Neural cell (in vitro differentiated cells): ENCODE data around the gene TXNDC16. TPM values are rescaled to one million over a fixed set of nuclear protein-coding genes. Genes with fewer than 3 reads are reported as not detected.

Source experiments
- H2AFZ ChIP-seq: fragments of 200-600, 300-800 bp; sonication (generic), shearing (Covaris generic); 2 replicates; pipeline ENCODE4 v1.6.0; 2014; ENCODE audit warnings: low read depth, mild to moderate bottlenecking, antibody characterized with exemption, low read length, moderate library complexity
- H3F3A ChIP-seq: fragments of 200-600 bp; shearing (Covaris generic); 2 replicates; pipeline ENCODE4 v1.6.1; 2016; ENCODE audit warnings: mild to moderate bottlenecking, moderate library complexity, mixed read lengths, antibody characterized with exemption, low read length; ENCODE audit not compliant: insufficient read depth, poor library complexity, severe bottlenecking
- H3K27ac ChIP-seq: fragments of 200-600, 300-800 bp; sonication (generic), shearing (Covaris generic); 2 replicates; pipeline ENCODE4 v1.5.1; 2014; ENCODE audit warnings: mild to moderate bottlenecking, low read length, moderate library complexity
- H3K27me3 ChIP-seq: fragments of 300-800, 200-600 bp; sonication (generic), shearing (Covaris generic); 2 replicates; pipeline ENCODE4 v1.6.0; 2014; ENCODE audit warnings: mild to moderate bottlenecking, low read depth, low read length, moderate library complexity; ENCODE audit not compliant: insufficient read depth
- H3K36me3 ChIP-seq: fragments of 300-800, 200-600 bp; sonication (generic), shearing (Covaris generic); 2 replicates; pipeline ENCODE4 v1.5.1; 2014; ENCODE audit warnings: mild to moderate bottlenecking, antibody characterized with exemption, low read length, moderate library complexity; ENCODE audit not compliant: insufficient read depth
- H3K4me2 ChIP-seq: fragments of 300-800, 200-600 bp; sonication (generic), shearing (Covaris generic); 2 replicates; pipeline ENCODE4 v1.6.0; 2014; ENCODE audit warnings: mild to moderate bottlenecking, low read length
- H3K4me3 ChIP-seq: fragments of 300-800, 200-600 bp; sonication (generic), shearing (Covaris generic); 2 replicates; pipeline ENCODE4 v1.5.1; 2014; ENCODE audit warnings: mild to moderate bottlenecking, low read length, moderate library complexity
- H3K79me2 ChIP-seq: fragments of 200-600 bp; shearing (Covaris generic); replicated peaks from 2 replicates; pipeline ENCODE4 v1.6.0; 2014; ENCODE audit warnings: mild to moderate bottlenecking, low read length, moderate library complexity; ENCODE audit not compliant: insufficient read depth
- H3K9ac ChIP-seq: fragments of 300-800, 200-600 bp; sonication (generic), shearing (Covaris generic); 2 replicates; pipeline ENCODE4 v1.6.1; 2016; ENCODE audit warnings: mild to moderate bottlenecking, low read length, mixed read lengths
- H3K9me2 ChIP-seq: fragments of 200-600 bp; shearing (Covaris generic); 2 replicates; pipeline ENCODE4 v1.6.1; 2016; ENCODE audit warnings: mild to moderate bottlenecking, low read length, mixed read lengths; ENCODE audit not compliant: insufficient read depth
- H3K9me3 ChIP-seq: fragments of 200-600, 300-800 bp; sonication (generic), shearing (Covaris generic); 2 replicates; pipeline ENCODE4 v1.6.1; 2016; ENCODE audit warnings: mild to moderate bottlenecking, mixed run types, low read length, moderate library complexity, mixed read lengths
- H4K20me1 ChIP-seq: fragments of 200-600 bp; shearing (Covaris generic); 2 replicates; pipeline ENCODE4 v1.6.1; 2016; ENCODE audit warnings: mild to moderate bottlenecking, mixed run types; ENCODE audit not compliant: insufficient read depth
- EP300 ChIP-seq: fragments of 450-650 bp; conservative IDR thresholded peaks from 2 replicates; pipeline ENCODE4 v1.6.1; 2014; ENCODE audit warnings: antibody characterized with exemption, mild to moderate bottlenecking, moderate library complexity; ENCODE audit not compliant: poor library complexity, severe bottlenecking
- EZH2 ChIP-seq: fragments of 200-600, 300-800 bp; shearing (Covaris generic), sonication (generic); IDR thresholded peaks from 2 replicates; pipeline ENCODE4 v1.6.1; 2014; ENCODE audit warnings: antibody characterized with exemption, low read length, borderline replicate concordance, mild to moderate bottlenecking; ENCODE audit not compliant: insufficient read depth, poor library complexity, severe bottlenecking
- MXI1 ChIP-seq: fragments of 450-650 bp; conservative IDR thresholded peaks from 2 replicates; pipeline ENCODE4 v1.6.1; 2014; ENCODE audit warnings: antibody characterized with exemption, mild to moderate bottlenecking; ENCODE audit not compliant: poor library complexity, severe bottlenecking
- POLR2AphosphoS5 ChIP-seq: IDR thresholded peaks from 2 replicates; pipeline ENCODE4 v1.6.1; 2012
- RAD21 ChIP-seq: fragments of 450-650 bp; conservative IDR thresholded peaks from 2 replicates; pipeline ENCODE4 v1.6.1; 2014; ENCODE audit warnings: antibody characterized with exemption, mild to moderate bottlenecking, moderate library complexity
- SMC3 ChIP-seq: fragments of 450-650 bp; conservative IDR thresholded peaks from 2 replicates; pipeline ENCODE4 v1.6.1; 2014; ENCODE audit warnings: antibody characterized with exemption, mild to moderate bottlenecking, moderate library complexity; ENCODE audit not compliant: poor library complexity
- TAF1 ChIP-seq: IDR thresholded peaks from 2 replicates; pipeline ENCODE4 v1.6.1; 2012; ENCODE audit warnings: low read depth
- polyA plus RNA-seq: library from polyadenylated mRNA; depleted of rRNA; stranded (reverse); fragments of >200 nt; gene quantifications from 2 replicates; pipeline ENCODE4 v1.2.3, GENCODE V29; 2014
- TF ChIP-seq, protein P1 (sequence below): fragments of 450-650 bp; IDR thresholded peaks from 2 replicates; pipeline ENCODE4 v1.5.1; 2014; ENCODE audit warnings: antibody characterized with exemption, mild to moderate bottlenecking, moderate library complexity; ENCODE audit not compliant: poor library complexity, severe bottlenecking
- TF ChIP-seq, protein P2 (sequence below): IDR thresholded peaks from 2 replicates; pipeline ENCODE4 v1.6.1; 2012; ENCODE audit warnings: borderline replicate concordance

The TXNDC16 gene
- polyA plus RNA-seq, 1 donor from 2014 or later = 58.4 TPM

DNA sequence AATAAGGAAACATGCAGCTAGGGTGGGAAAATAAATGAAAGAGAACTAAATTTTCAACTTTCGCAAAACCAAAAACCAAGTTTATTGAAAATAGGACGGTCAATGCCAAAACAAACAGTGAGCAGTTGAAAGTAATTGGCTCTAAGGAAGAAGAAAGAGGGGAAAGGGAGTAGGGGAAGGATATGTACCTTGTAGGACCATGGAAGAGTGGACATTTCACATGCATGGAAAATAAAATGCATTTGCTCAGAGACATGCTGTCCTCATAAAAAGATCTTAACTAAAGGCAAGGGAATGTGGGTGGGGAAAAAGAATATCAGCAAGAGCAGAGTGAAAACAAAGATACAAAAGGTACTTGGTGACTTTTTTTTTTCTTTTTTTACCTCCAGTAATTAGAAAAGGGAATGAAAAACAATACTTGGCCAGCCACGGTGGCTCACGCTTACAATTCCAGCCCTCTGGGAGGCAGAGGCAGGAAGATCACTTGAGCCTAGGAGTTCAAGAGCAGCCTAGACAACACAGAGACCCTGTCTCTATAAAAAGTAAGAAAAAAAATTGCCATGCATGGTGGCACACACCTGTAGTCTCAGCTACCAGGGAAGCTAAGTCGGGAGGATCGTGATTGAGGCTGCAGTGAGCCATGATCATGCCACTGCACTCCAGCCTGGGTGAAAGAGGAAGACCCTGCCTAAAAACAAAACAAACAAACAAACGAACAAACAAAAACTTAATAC, 6.6 kb downstream of the TXNDC16 start:
- H3K79me2 ChIP-seq = peaks cover 44% of the 10 kb centered on the region
- H3K9me2 ChIP-seq = no peaks in the 10 kb centered on the region
- H3K27me3 ChIP-seq = no peaks in the 10 kb centered on the region

DNA sequence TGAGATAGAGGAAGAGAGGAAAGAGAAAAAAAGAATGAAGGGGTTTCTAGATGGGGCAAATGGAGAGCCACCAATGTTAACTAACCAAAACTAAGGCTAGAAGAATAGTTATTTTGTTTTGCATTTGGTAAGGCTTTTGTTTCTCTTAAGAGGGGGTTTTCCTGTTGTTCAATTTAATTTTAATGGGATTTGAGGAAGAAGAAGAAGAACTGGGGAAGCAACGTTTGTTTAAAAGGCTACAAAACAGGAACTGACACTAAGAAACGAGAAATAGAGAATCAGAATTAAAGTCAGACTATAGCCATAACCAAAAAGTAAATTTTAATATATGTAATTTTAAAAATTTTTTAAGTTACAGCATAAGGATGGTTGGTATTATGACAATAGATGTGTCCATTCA, 13.7 kb downstream of the TXNDC16 start:
- Histone ChIP-seq H3K27me3 (no peaks in the 10 kb centered on the region), H3K36me3 (peaks cover 12% of the 10 kb centered on the region), H2AFZ (no peak overlapping the region), H3F3A (no peaks in the 10 kb centered on the region), H3K9ac (no peak overlapping the region), H3K79me2 (no peaks in the 10 kb centered on the region), H3K4me2 (no peak overlapping the region), H3K9me2 (no peaks in the 10 kb centered on the region), H4K20me1 (no peaks in the 10 kb centered on the region), H3K27ac (no peak overlapping the region), H3K9me3 (no peaks in the 10 kb centered on the region), H3K4me3 (no peak overlapping the region)
- TF ChIP-seq TAF1 (no peak), POLR2AphosphoS5 (no peak), MXI1 (no peak), EP300 (no peak), EZH2 (no peak), RAD21 (no peak), SMC3 (no peak)
- TF ChIP-seq, protein P1, sequence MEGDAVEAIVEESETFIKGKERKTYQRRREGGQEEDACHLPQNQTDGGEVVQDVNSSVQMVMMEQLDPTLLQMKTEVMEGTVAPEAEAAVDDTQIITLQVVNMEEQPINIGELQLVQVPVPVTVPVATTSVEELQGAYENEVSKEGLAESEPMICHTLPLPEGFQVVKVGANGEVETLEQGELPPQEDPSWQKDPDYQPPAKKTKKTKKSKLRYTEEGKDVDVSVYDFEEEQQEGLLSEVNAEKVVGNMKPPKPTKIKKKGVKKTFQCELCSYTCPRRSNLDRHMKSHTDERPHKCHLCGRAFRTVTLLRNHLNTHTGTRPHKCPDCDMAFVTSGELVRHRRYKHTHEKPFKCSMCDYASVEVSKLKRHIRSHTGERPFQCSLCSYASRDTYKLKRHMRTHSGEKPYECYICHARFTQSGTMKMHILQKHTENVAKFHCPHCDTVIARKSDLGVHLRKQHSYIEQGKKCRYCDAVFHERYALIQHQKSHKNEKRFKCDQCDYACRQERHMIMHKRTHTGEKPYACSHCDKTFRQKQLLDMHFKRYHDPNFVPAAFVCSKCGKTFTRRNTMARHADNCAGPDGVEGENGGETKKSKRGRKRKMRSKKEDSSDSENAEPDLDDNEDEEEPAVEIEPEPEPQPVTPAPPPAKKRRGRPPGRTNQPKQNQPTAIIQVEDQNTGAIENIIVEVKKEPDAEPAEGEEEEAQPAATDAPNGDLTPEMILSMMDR = no peak
- TF ChIP-seq, protein P2, sequence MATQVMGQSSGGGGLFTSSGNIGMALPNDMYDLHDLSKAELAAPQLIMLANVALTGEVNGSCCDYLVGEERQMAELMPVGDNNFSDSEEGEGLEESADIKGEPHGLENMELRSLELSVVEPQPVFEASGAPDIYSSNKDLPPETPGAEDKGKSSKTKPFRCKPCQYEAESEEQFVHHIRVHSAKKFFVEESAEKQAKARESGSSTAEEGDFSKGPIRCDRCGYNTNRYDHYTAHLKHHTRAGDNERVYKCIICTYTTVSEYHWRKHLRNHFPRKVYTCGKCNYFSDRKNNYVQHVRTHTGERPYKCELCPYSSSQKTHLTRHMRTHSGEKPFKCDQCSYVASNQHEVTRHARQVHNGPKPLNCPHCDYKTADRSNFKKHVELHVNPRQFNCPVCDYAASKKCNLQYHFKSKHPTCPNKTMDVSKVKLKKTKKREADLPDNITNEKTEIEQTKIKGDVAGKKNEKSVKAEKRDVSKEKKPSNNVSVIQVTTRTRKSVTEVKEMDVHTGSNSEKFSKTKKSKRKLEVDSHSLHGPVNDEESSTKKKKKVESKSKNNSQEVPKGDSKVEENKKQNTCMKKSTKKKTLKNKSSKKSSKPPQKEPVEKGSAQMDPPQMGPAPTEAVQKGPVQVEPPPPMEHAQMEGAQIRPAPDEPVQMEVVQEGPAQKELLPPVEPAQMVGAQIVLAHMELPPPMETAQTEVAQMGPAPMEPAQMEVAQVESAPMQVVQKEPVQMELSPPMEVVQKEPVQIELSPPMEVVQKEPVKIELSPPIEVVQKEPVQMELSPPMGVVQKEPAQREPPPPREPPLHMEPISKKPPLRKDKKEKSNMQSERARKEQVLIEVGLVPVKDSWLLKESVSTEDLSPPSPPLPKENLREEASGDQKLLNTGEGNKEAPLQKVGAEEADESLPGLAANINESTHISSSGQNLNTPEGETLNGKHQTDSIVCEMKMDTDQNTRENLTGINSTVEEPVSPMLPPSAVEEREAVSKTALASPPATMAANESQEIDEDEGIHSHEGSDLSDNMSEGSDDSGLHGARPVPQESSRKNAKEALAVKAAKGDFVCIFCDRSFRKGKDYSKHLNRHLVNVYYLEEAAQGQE = no peak

More for the DNA sequence above, 6.6 kb downstream of the TXNDC16 start:
- H3K9ac ChIP-seq = no peak overlapping the region
- no peak overlapping the region for H3K4me2 ChIP-seq
- H3K9me3 ChIP-seq = no peaks in the 10 kb centered on the region
- peaks cover 5% of the 10 kb centered on the region for H3K36me3 ChIP-seq
- peaks cover 3% of the 10 kb centered on the region for H3F3A ChIP-seq
- no peak for TF ChIP-seq SMC3
- no peak for TF ChIP-seq EP300
- TF ChIP-seq TAF1 = no peak
- TF ChIP-seq RAD21 = no peak
- no peak for TF ChIP-seq POLR2AphosphoS5
- no peak overlapping the region for H3K27ac ChIP-seq
- H4K20me1 ChIP-seq = no peaks in the 10 kb centered on the region
- no peak overlapping the region for H2AFZ ChIP-seq
- H3K4me3 ChIP-seq = no peak overlapping the region
